T47D (cell line): Measurements from ENCODE around the gene STIM1.
A peak's percentile ranks its signal among the peaks of the same experiment; 100 is the strongest.

ENCODE experiments used
- DNase-seq, 2 experiments: peaks; one replicate each; pipeline versions ENCODE4 v3.0.0 to v3.0.0-alpha.2; 2011 to 2012; ENCODE audit warnings: low read depth in 1 of 2, low spot score in 1 of 2
- JUND ChIP-seq: IDR thresholded peaks from 2 replicates; pipeline ENCODE4 v1.6.1; 2012; ENCODE audit warnings: low read depth
- in situ Hi-C: cut with HindIII; loops from 2 replicates; pipeline ENCODE4 v1.10.0; 2016; ENCODE audit warnings: low sequenced_read_pairs, low pct_unique_long_range_greater_than_20kb

Gene STIM1

DNA sequence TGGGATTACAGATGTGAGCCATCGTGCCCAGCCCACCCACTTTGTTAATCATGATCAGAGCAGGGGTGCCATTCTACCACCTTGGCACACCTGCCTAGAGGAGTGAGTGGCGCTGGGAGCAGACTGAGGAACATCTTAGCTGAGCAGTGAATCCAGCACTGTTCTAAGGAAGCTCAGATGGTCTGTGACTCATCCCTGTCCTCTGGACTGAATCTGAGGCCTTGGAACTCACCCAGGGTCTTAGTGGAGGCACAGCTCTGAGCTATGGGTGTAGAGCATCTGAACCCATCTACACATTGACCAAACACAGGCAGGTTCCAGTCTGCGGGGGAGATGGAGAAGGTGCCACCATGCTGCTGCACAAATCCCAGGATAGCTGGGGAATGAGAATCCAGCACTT, 32.2 kb upstream of the STIM1 start:
- DNase-seq: no peak
- TF ChIP-seq JUND: no peak
- in situ Hi-C loops: no loop called here

DNA sequence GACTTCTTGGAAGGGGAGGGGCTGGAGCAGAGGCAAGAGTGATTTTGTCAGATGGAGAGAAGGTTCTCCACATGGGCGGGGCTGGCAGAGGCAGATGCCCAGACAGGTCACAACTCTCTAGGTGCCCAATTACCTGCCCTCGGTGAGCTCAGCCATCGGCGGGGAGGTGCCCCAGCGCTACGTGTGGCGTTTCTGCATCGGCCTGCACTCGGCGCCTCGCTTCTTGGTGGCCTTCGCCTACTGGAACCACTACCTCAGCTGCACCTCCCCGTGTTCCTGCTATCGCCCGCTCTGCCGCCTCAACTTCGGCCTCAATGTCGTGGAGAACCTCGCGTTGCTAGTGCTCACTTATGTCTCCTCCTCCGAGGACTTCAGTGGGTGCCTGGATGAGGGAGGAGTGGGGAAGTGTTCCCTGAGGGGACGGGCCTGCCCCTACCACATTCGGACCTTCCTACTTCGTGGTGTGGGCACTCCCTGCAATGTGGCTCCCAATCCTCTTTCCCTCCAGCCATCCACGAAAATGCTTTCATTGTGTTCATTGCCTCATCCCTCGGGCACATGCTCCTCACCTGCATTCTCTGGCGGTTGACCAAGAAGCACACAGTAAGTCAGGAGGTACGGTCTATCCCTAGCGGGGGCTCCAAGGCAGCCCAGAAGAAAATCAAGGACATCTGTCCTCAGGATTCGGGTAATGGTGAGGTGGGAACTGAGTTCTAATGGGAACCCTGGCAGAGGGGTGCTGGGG, 31.5 kb upstream of the STIM1 start:
- no peak for DNase-seq
- no peak for TF ChIP-seq JUND
- in situ Hi-C loops: no loop called here

DNA sequence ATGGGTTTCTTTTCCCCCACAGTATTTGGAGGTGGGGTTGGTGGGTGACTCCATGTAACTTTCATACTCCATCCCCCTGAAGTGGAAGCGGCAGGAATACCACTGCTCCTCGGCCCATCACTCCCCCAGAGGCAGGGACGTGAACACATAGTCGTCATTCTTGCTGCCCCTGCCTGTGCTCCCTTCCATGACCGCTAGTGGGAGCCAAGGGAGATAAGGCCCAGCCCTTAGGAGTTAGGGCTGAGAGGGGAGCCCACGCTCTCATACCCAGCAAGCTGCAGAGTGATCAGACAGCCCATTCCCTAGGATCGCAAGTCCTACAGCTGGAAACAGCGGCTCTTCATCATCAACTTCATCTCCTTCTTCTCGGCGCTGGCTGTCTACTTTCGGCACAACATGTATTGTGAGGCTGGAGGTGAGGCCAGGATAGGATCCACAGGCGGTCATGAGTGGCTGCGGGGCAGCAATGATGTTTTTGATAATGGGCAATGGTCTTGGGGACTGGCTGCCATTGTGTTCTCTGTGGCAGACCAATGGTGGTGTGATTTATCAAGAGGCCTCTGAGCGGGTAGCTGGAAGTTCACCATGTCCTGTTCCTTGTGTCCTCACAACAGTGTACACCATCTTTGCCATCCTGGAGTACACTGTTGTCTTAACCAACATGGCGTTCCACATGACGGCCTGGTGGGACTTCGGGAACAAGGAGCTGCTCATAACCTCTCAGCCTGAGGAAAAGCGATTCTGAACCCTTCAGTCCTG, 30.6 kb upstream of the STIM1 start:
- no peak for TF ChIP-seq JUND
- DNase-seq: peak in 1 of 2 experiments; percentile 31
- in situ Hi-C loops: no loop called here

DNA sequence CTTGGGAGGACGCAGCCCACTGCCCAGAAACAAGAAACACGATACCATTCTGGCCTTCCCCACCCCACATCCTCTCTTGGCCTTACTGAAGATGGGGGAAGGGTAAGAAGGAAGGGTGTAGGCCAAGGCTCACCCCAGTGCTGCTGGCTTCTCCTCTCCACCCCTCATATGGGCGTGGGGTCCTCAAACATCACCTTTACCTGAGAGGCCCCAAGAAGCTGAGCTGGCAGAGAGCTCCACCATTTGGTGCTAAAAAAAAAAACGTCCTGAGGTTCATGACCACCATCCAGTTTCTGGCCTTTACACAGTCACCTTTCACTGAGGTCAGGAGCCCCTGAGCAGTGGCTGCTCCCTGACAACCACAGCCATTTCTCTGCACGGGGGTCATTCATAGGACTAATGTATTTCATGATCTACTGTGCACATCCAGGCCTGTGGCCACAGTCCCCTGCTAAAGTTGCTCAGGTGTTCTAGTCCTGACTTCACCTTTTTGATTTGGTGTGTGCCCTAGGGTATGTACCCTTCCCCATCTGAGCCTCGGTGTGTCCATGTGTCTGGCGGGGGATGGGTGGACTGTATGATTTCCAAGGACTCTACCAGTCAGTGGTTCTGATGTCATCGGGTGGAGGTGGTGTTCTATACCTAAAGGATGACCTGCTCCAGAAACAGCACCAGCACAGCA, 29.9 kb upstream of the STIM1 start:
- in situ Hi-C loops: no loop called here
- no peak for TF ChIP-seq JUND
- DNase-seq: no peak

DNA sequence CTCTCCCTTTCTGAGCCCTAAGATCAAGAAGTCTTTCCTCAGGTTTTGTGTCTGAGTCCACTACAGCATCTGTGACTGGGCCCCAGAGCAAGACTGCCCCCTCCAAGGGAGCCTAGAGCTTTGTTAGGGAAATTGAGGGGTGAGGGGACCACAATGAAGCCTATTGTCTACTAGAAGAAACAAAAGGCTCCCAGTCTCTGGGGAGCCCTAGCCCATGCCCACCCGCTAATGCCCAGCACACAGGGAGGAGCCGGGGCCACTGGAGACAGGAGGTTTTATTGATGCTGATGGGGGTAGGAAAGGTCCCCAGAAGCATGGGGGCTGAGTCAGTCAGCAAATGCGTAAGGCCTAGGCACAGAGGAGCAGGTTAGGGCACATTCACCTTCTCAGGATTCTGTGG, 28.7 kb upstream of the STIM1 start:
- TF ChIP-seq JUND: no peak
- DNase-seq: no peak
- in situ Hi-C loops: no loop called here

DNA sequence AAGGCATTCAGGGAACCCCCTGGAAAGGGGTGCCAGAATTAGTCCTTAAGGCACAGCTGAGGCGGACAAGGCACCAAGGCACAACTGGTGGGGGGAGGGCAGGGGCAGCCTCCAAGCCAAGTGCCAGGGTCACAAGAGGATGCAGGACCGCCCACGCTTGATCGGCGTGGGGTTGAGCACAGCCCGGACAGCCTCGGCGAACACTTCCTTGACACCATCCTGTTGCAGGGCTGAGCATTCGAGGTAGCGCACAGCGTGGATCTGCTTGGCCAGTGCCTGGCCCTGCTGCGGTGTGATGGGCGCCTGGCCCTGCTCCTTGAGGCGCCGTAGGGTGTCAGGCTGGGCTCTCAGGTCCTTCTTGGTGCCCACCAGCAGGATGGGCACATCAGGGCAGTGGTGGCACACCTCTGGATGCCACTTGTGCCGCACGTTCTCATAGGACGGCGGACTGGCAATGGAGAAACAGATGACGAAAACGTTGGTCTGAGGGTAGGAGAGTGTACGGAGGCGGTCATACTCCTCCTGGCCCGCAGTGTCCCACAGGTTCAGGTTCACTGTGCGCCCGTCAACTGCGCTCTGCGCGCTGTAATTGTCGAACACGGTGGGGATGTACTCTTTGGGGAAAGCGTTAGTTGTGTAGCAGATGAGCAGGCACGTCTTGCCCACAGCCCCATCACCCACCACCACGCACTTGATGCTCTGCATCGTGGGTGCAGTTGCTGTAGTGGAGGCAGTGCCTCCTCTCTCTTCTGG, 27.9 kb upstream of the STIM1 start:
- DNase-seq: no peak
- in situ Hi-C loops: no loop called here
- TF ChIP-seq JUND: no peak

DNA sequence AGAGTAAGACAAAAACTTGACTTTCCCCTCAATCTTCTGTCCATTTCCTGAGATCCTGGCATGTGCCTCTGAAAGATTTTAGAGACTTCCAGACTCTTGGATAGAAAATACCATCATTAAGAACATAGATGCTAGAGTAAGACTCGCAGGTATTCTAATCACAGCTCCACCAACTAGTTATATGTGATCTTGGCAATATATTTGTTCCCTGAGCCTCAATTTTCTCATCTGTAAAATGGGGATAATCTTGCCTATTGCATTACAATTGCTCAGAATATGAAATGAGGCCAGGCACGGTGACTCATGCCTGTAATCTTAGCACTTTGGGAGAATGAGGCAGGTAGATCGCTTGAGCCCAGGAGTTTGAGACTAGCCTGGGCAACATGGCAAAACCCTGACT, 25.4 kb upstream of the STIM1 start:
- no peak for TF ChIP-seq JUND
- DNase-seq: no peak
- in situ Hi-C loops: no loop called here

DNA sequence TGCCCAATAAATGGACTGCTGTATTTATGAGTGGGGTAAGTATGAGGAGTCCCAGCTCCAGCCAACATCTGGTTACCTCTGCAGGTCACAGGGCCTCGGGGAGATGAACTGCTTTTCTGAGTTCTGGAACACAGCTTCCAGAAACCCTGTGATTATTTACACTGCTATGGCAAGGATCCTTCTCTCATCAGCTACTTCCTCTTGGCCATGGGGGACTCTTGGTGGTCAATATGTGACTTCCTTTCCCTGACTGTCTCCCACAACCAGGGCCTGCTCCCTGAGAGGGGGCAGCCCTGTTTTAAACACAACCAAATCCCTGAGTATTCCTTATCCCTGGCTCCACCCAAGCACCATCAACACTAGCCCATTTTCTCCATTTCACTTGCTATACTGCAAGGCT, 24.7 kb upstream of the STIM1 start:
- no peak for DNase-seq
- in situ Hi-C loops: no loop called here
- no peak for TF ChIP-seq JUND

DNA sequence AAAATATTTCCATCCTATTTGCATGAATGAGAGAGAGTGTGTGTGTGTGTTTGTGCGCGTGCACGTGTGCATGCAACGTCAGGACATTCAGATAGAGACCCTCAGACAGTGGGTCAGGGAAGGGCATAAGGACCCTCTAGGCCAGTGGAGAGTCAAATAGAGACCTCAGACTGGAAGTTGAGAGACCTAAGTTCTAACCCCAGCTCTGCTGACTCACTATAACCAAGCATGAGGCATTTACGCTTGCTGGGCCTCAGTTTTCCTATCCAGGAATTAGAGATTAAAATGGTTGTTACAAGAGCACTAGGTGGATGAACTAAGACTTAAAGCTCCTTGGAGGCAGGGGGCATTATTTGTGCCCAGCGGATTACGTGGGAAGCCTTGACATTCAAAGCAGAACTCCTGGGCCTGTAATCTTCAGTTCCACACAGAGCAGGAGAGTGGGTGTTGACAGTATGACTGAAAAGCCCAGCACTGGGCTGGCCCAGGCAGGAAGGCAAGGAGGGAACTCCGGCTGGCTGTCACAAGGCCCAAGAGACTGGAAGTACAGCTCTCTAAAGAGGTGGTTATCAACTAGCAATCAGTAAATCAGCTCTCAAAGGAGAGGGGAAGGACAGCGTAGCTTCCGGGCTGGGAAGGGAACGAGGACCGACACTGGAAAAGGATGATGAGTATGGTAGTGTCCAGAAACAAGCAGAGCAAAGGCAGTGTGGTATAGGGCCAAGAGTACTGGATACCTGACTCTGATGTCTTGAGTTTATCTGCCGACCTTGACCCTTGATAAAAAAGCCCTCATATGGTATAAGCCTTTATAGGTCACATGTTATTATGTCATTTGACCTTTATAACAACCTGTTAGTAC, 23.9 kb upstream of the STIM1 start:
- no peak for TF ChIP-seq JUND
- in situ Hi-C loops: no loop called here
- no peak for DNase-seq

DNA sequence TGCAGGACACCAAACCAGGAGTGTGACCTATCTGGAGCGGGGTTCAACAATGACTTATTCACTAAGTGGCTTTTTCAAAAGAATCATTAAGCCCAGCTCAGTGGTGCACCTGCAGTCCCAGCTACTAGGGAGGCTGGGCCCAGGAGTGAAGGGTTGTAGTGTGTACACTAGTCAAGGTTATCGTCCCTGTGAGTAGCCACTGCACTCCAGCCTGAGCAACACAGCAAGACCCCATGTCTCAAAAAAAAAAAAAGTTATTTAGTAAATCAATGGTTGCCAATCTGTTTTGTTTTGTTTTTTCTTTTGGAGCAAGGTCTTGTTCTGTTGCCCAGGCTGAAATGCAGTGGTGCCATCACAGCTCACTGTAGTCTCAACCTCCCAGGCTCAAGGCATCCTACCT, 22.6 kb upstream of the STIM1 start:
- no peak for TF ChIP-seq JUND
- no peak for DNase-seq
- in situ Hi-C loops: no loop called here

DNA sequence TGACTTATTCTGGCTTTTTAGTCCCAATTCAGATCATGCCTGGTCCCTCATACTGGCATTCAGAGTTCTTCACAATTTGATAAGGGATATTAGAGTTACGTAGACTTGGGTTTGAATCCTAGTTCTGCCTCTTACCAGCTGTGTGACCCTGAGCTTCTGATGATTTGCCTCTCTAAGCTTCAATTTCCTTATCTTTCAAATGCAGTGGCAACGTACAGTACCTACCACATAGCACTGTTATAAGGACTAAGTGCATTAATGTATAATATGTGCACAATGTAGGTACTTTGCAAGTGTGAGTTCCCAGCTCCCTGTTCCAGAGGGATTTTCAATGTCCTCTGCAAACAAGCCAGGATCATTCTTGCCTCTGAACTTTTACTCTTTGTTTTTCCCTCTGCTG, 22.0 kb upstream of the STIM1 start:
- no peak for DNase-seq
- no peak for TF ChIP-seq JUND
- in situ Hi-C loops: no loop called here

DNA sequence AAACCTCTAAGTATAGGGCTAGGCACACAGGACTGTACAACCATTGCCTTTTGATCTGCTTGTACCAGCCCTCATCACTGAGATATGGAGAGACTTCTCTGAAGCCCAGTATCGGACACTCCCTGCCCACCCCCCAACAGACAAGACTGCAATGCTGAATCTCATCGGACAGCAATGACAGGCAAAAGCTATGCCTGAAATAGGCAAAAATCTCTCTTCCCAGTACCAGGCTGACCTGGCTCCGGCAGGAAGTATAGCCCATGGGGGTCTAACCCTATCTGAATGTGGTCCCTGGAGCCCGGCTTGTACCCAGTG, 21.2 kb upstream of the STIM1 start:
- in situ Hi-C loops: no loop called here
- no peak for TF ChIP-seq JUND

More for the DNA sequence above, 21.2 kb upstream of the STIM1 start:
- no peak for DNase-seq
